NCI-H345 (cell line): ENCODE data around the gene IL15.
"Not testable (repeated sequence)": the region's sequence is repeated elsewhere in the genome, so short reads cannot be mapped to it uniquely, and the experiment has no call there.

Source experiments
- DNase-seq: peaks from one replicate; lab custom pipeline; 2025; lab: John Stamatoyannopoulos, UW

The IL15 gene

DNA sequence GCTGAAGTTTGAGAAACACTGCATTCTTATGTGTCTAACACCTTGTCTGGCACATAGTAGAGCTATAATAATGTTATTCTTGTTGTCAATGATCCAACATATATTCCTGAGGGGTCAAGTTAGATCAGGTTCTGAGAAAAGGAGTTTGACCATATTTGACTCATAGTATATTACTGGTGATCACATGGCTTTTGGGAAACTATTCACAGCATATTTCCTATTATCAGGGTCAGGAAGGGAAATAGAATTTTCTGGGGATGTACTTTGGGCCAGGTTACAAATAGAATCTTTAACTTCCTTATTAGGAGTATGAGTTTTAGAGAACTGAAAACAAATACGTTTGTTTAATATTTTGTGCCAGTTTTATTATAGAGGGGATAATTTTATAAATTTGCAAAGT is 11.6 kb downstream of the IL15 start:
- DNase-seq, result no peak

- no peak for DNase-seq
These were observed 15.9 kb downstream of the IL15 start for GRCh38 chr4:141652161-141652778.

DNA sequence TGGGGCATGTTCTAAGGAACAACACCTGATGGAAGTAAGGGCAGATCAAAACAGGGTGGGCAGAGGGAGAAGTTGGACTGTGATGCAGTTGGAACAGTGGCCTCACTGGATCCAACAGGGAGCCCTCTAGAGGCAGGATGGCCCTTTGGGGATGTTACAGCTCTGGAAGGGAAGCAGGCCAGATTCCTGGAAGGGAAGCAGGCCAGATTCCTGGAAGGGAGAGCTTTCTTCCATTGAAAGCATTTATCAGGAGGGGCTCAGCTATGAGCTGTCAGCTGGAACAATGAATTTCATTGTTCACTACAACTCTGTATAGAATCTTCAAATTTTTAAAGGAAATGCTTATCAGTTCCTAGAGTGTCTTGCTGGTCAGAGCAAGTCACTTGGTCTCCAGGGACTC is 17.7 kb downstream of the IL15 start:
- no peak for DNase-seq

DNA sequence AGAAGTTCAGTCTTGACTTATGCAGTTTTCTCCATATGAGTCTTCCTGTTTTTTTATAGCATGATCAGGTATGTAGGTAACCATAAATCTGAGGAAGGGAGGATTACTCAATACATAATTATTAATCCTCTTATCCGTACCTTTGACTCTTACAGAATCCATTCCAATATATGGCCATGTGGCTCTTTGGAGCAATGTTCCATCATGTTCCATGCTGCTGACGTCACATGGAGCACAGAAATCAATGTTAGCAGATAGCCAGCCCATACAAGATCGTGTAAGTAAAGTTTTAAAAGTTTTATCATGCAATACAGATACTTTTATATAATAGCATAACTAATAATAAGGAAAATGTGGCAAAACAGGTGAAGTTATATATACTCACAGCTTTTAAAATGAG is 19.6 kb downstream of the IL15 start:
- no peak for DNase-seq

DNA sequence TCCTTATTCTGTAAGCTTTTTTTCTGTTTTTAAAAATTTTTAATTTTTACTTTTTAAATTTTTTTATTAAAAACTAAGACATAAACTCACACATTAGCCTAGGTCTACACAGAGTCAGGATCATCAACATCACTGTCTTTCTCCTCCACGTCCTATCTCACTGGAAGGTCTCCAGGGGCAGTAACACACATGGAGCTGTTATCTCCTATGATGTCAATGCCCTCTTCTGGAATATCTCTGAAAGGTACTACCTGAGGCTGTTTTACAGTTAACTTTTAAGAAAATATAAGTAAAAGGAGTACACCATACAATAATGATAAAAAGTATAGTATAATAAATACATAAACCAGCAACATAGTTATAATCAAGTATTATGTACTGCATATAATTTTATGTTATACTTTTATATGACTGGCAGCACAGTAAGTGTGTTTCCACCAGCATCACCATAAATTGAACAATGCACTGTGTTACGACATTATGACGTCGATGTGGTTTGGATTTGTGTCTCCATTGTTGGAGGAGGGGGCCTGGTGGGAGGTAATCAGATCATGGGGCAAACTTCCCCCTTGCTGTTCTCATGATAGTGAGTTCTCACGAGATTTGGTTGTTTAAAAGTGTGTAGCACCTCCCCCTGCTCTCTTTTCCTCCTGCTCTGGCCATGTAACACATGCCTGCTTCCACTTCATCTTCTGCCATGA is 21.3 kb downstream of the IL15 start:
- DNase-seq, result peak; percentile 2

DNA sequence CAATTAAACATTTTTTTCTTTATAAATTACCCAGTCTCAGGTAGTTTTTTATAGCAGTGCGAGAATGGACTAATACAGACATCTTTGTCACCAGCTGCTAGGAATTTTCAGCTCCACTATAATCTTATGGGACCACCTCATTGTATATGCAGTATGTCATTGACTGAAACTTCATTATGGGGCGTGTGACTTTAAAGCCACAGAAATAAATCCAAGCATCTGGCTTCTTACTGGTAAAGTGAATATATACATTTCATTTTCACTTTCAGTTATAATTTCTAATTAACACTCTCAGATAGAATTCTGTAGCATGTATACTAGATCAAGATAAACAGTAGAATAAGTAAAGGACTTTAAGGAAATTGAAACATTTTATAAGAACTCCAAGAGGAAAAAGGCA is 21.9 kb downstream of the IL15 start:
- no peak for DNase-seq

DNA sequence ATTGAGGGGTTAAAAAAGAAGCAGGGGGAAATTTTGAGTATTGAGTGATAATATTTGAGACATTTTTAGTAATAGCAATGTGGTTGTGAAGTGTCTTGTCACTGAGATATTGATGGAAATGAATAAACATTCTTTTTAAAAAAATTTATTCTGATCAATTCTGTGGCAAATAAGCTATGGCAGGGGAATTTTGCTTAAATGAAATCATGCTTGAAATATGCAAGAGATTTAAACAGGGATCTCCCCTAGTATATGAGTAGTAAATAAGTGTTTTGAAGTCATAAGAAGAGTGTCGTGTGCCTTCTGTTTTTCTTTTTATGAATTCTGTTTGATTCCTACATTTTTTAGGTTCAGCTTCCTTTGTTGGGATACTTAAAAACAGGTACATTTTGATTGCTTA is 23.2 kb downstream of the IL15 start:
- no peak for DNase-seq

- DNase-seq, result no peak
These were observed 24.5 kb downstream of the IL15 start for GRCh38 chr4:141660880-141661279.

- no peak for DNase-seq
These were observed 32.0 kb downstream of the IL15 start for GRCh38 chr4:141668200-141668910.

DNA sequence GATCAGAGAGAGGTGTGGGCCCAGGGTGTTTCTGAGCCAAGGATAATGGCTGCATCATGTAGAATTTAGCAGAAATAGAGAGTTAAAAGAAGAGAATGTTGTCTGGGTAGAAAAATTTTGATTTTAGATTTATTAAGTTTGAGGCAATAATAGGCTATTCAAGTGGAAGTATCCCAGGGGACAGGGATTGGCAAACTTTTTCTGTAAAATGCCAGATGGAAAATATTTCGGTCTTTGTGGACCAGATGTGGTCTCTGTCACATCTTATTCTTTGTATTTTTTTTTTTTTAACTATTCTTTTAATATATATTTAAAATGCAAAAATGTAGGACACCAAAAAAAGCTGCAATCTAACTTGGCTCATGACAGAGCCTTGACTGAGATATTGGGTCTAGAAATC is 33.1 kb downstream of the IL15 start:
- no peak for DNase-seq

- no peak for DNase-seq
These were observed 39.0 kb downstream of the IL15 start for GRCh38 chr4:141675384-141675783.

DNA sequence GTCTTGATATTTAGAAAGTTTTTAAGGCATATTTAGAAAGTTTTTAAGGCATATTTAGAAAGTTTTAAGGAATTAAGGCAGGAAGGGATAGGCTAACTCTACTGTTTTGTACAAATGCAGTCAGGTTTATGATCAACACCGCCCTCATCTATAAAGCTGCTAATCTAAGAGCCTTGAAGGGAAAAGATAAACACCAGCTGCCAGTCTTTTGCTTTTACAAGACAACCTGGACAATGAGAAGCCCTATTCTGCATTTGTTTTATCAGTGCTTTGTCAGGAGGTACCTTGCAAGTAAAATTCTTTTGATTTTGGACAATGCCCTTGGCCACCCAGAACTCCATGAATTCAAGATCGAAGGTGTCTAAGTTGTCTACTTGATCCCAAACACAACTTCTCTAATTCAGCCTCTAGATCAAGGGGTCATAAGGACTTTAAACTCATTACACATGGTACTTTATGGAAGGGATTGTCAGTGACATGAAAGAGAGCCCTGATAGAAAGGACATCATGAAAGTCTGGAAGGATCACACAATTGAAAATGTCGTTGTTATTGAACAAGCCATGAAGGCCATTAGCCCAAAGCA is 39.8 kb downstream of the IL15 start:
- DNase-seq, result no peak

- DNase-seq, result no peak
These were observed 43.7 kb downstream of the IL15 start for GRCh38 chr4:141680060-141680459.

GRCh38 chr4:141684785-141685184 is 48.4 kb downstream of the IL15 start:
- DNase-seq, result no peak

GRCh38 chr4:141686146-141686775 is 49.9 kb downstream of the IL15 start:
- DNase-seq, result peak; percentile 19

DNA sequence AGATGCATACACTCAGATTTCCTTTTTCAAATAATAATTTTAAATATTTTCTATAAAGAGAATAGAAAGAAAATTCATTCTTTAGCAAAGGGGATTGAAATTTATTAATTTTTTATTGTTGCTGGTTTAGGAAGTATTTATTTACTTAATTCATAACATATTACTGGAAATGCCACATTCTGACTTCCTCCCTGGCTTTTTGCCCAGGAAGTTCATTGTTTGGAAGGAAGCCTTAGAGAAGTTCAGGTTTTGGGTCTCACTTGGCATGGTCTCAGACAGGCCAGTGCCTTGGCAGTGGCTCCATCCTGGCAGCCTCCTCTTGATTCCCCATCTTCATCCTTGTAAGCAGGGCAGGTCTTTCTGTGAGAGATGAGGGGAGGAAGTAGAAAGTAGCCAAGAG is 50.5 kb downstream of the IL15 start:
- no peak for DNase-seq

- DNase-seq, result not testable (repeated sequence)
These were observed 53.4 kb downstream of the IL15 start for GRCh38 chr4:141689726-141690296.

DNA sequence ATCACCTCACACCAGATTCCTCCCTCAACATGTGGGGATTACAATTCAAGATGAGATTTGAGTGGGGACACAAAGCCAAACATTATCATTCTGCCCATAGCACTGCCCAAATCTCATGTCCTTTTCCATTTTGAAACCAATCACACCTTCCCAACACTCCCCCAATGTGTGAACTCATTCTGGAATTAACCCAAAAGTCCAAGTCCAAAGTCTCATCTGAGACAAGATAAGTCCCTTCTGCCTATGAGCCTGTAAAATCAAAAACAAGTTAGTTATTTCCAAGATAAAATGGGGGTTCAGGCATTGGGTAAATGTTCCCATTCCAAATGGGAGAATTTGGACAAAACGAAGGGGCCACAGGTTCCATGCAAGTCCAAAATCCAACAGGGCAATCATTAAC is 54.9 kb downstream of the IL15 start:
- not testable (repeated sequence) for DNase-seq

DNA sequence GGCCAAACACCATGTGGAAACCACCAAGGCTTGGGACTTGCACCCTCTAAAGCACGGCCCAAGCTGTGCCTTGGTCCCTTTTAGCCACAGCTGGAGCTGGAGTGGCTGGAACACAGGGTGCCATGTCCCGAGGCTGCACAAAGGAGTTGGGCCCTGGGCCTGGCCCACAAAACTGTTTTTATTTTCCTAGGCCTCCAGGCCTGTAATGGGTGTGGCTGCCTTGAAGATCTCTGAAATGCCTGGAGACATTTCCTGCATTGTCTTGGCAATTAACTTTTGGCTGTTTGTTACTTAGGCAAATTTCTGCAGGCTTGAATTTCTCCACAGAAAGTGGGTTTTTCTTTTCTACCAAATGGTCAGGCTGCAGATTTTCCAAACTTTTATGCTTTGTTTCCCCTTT is 55.7 kb downstream of the IL15 start:
- no peak for DNase-seq

GRCh38 chr4:141697116-141697515 is 60.7 kb downstream of the IL15 start:
- no peak for DNase-seq

GRCh38 chr4:141702472-141703182 is 66.2 kb downstream of the IL15 start:
- no peak for DNase-seq

- no peak for DNase-seq
These were observed 67.1 kb downstream of the IL15 start for GRCh38 chr4:141703497-141703896.
